WTC11 (cell line): Measurements from ENCODE around the gene NPAS3. TPM values are rescaled to one million over a fixed set of nuclear protein-coding genes. Genes with fewer than 3 reads are reported as not detected.

Experiments
- ATAC-seq: fragments of 200-7000 bp; cut with Tn5 transposase; 2 replicates; pipeline ENCODE4 v1.10.0; 2021; ENCODE audit warnings: mild to moderate bottlenecking, moderate library complexity
- CTCF ChIA-PET: fragments of 300-600 bp; sonication (Branson Sonifier 250); formaldehyde crosslinking; loops from one replicate; lab custom pipeline; 2021; ENCODE audit warnings: antibody characterized with exemption; lab: Charles Lee
- POLR2A ChIA-PET: fragments of 350-600 bp; sonication (Branson Sonifier 250); formaldehyde crosslinking; loops from one replicate; lab custom pipeline; 2021; ENCODE audit warnings: antibody characterized with exemption; lab: Charles Lee
- DNase-seq: peaks from one replicate; pipeline ENCODE4 v3.0.0; 2021; ENCODE audit warnings: low spot score
- H3K27ac Mint-ChIP-seq: 2 replicates; pipeline ENCODE4 v1.8.0; 2021; ENCODE audit warnings: mixed read lengths
- H3K27me3 Mint-ChIP-seq: 2 replicates; pipeline ENCODE4 v1.8.0; 2021; ENCODE audit warnings: low read depth, mild to moderate bottlenecking, moderate library complexity, mixed read lengths
- H3K36me3 Mint-ChIP-seq: 2 replicates; pipeline ENCODE4 v1.8.0; 2021; ENCODE audit warnings: mixed read lengths
- H3K4me1 Mint-ChIP-seq: 2 replicates; pipeline ENCODE4 v1.8.0; 2022; ENCODE audit warnings: mixed read lengths
- H3K4me3 Mint-ChIP-seq: 2 replicates; pipeline ENCODE4 v1.8.0; 2021; ENCODE audit warnings: mild to moderate bottlenecking, moderate library complexity, mixed read lengths
- H3K9me3 Mint-ChIP-seq: 2 replicates; pipeline ENCODE4 v1.8.0; 2021; ENCODE audit warnings: mixed read lengths
- ATF2 ChIP-seq: sonication (generic); formaldehyde crosslinking; IDR thresholded peaks from 2 replicates; pipeline ENCODE4 v1.8.1; 2022; ENCODE audit warnings: low read depth, missing genetic modification reagents, borderline replicate concordance
- CREM ChIP-seq: sonication (generic); formaldehyde crosslinking; IDR thresholded peaks from 2 replicates; pipeline ENCODE4 v1.8.1; 2022; ENCODE audit warnings: mild to moderate bottlenecking, missing genetic modification reagents, moderate library complexity
- EMX1 ChIP-seq: fragments of 250-450 bp; sonication (Bioruptor Pico); IDR thresholded peaks from 2 replicates; pipeline ENCODE4 v1.8.0; 2021; ENCODE audit warnings: mild to moderate bottlenecking
- ETV6 ChIP-seq: sonication (generic); formaldehyde crosslinking; IDR thresholded peaks from 2 replicates; pipeline ENCODE4 v1.8.1; 2022; ENCODE audit warnings: mild to moderate bottlenecking, missing genetic modification reagents
- HMGA2 ChIP-seq: fragments of 250-450 bp; sonication (Bioruptor Pico); IDR thresholded peaks from 2 replicates; pipeline ENCODE4 v1.4.0; 2021; ENCODE audit warnings: mild to moderate bottlenecking, moderate library complexity
- MAX ChIP-seq: sonication (generic); formaldehyde crosslinking; IDR thresholded peaks from 2 replicates; pipeline ENCODE4 v1.8.0; 2022; ENCODE audit warnings: mild to moderate bottlenecking, missing genetic modification reagents
- NFYB ChIP-seq: sonication (generic); formaldehyde crosslinking; conservative IDR thresholded peaks from 2 replicates; pipeline ENCODE4 v1.8.0; 2022; ENCODE audit warnings: low read depth, missing genetic modification reagents
- NR1H2 ChIP-seq: sonication (generic); formaldehyde crosslinking; IDR thresholded peaks from 2 replicates; pipeline ENCODE4 v1.9.0; 2021; ENCODE audit warnings: mild to moderate bottlenecking, moderate library complexity, missing genetic modification reagents
- NR2C2 ChIP-seq: sonication (generic); formaldehyde crosslinking; IDR thresholded peaks from 2 replicates; pipeline ENCODE4 v1.8.0; 2022; ENCODE audit warnings: mild to moderate bottlenecking, missing genetic modification reagents
- OVOL2 ChIP-seq: fragments of 250-450 bp; sonication (Bioruptor Pico); IDR thresholded peaks from 2 replicates; pipeline ENCODE4 v1.9.0; 2021; ENCODE audit warnings: mild to moderate bottlenecking, borderline replicate concordance
- SMAD4 ChIP-seq: sonication (generic); formaldehyde crosslinking; IDR thresholded peaks from 2 replicates; pipeline ENCODE4 v1.8.0; 2022; ENCODE audit warnings: mild to moderate bottlenecking, missing genetic modification reagents
- TCF7 ChIP-seq: sonication (generic); formaldehyde crosslinking; IDR thresholded peaks from 2 replicates; pipeline ENCODE4 v1.8.0; 2022; ENCODE audit warnings: mild to moderate bottlenecking, low read depth, missing genetic modification reagents, moderate library complexity
- TEAD4 ChIP-seq: sonication (generic); formaldehyde crosslinking; IDR thresholded peaks from 2 replicates; pipeline ENCODE4 v1.8.0; 2022; ENCODE audit warnings: mild to moderate bottlenecking, missing genetic modification reagents
- USF1 ChIP-seq: sonication (generic); formaldehyde crosslinking; IDR thresholded peaks from 2 replicates; pipeline ENCODE4 v1.8.0; 2022; ENCODE audit warnings: mild to moderate bottlenecking, missing genetic modification reagents
- ZBTB21 ChIP-seq: sonication (generic); formaldehyde crosslinking; IDR thresholded peaks from 2 replicates; pipeline ENCODE4 v1.8.1; 2023; ENCODE audit warnings: mild to moderate bottlenecking, missing genetic modification reagents, borderline replicate concordance
- ZNF219 ChIP-seq: sonication (generic); formaldehyde crosslinking; IDR thresholded peaks from 2 replicates; pipeline ENCODE4 v1.8.0; 2023; ENCODE audit warnings: missing genetic modification reagents, mild to moderate bottlenecking, borderline replicate concordance
- ZNF396 ChIP-seq: fragments of 250-450 bp; sonication (Bioruptor Pico); IDR thresholded peaks from 2 replicates; pipeline ENCODE4 v1.8.0; 2021; ENCODE audit warnings: mild to moderate bottlenecking, moderate library complexity, borderline replicate concordance
- ZNF512 ChIP-seq: sonication (generic); formaldehyde crosslinking; IDR thresholded peaks from 2 replicates; pipeline ENCODE4 v1.8.1; 2022; ENCODE audit warnings: missing genetic modification reagents, borderline replicate concordance
- total RNA-seq: library from RNA; stranded (reverse); gene quantifications from 3 replicates; pipeline ENCODE4 v1.2.3, GENCODE V29; 2021
- TF ChIP-seq, protein P1 (sequence below): sonication (generic); formaldehyde crosslinking; IDR thresholded peaks from 2 replicates; pipeline ENCODE4 v1.8.1; 2023; ENCODE audit warnings: mild to moderate bottlenecking, missing genetic modification reagents
- TF ChIP-seq, protein P2 (sequence below): sonication (generic); formaldehyde crosslinking; IDR thresholded peaks from 2 replicates; pipeline ENCODE4 v1.8.0; 2022; ENCODE audit warnings: mild to moderate bottlenecking, missing genetic modification reagents
- TF ChIP-seq, protein P3 (sequence below): sonication (generic); formaldehyde crosslinking; IDR thresholded peaks from 2 replicates; pipeline ENCODE4 v1.8.0; 2023; ENCODE audit warnings: mild to moderate bottlenecking, missing genetic modification reagents
- TF ChIP-seq, protein P4 (sequence below): sonication (generic); formaldehyde crosslinking; IDR thresholded peaks from 2 replicates; pipeline ENCODE4 v1.8.0; 2022; ENCODE audit warnings: missing genetic modification reagents

Gene NPAS3
- total RNA-seq, 1 experiment from 2014 or later, result 3.2 TPM

- TF ChIP-seq ATF2, result no peak
- no peak for TF ChIP-seq TEAD4 (CRISPR knock-in tag)
- TF ChIP-seq ZNF219 (CRISPR knock-in tag), result no peak
- TF ChIP-seq NFYB (CRISPR knock-in tag), result no peak
These were observed 793.5 kb downstream of the NPAS3 start (continued) for GRCh38 chr14:33732175-33732574.

GRCh38 chr14:33733310-33733709 lies 794.6 kb downstream of the NPAS3 start:
- Mint-ChIP-seq H3K27ac (no peak overlapping the region), H3K36me3 (0 out of 2 replicates have a peak, but pooled peaks cover 4% of the 10 kb centered on the region), H3K4me1 (peaks cover 13% of the 10 kb centered on the region), H3K4me3 (no peak overlapping the region), H3K9me3 (peaks cover 7% of the 10 kb centered on the region), H3K27me3 (no peaks in the 10 kb centered on the region)
- no peak for ATAC-seq
- CTCF ChIA-PET, result no interaction called here
- TF ChIP-seq, protein P1, sequence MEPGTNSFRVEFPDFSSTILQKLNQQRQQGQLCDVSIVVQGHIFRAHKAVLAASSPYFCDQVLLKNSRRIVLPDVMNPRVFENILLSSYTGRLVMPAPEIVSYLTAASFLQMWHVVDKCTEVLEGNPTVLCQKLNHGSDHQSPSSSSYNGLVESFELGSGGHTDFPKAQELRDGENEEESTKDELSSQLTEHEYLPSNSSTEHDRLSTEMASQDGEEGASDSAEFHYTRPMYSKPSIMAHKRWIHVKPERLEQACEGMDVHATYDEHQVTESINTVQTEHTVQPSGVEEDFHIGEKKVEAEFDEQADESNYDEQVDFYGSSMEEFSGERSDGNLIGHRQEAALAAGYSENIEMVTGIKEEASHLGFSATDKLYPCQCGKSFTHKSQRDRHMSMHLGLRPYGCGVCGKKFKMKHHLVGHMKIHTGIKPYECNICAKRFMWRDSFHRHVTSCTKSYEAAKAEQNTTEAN (CRISPR knock-in tag), result no peak
- TF ChIP-seq NR2C2 (CRISPR knock-in tag) (no peak), ZNF512 (no peak), ZNF396 (CRISPR knock-in tag) (no peak), HMGA2 (CRISPR knock-in tag) (no peak), TCF7 (CRISPR knock-in tag) (no peak), ETV6 (no peak), MAX (CRISPR knock-in tag) (no peak), SMAD4 (CRISPR knock-in tag) (no peak), ZBTB21 (no peak), EMX1 (no peak), NR1H2 (CRISPR knock-in tag) (no peak), OVOL2 (CRISPR knock-in tag) (no peak), USF1 (no peak), CREM (no peak)
- TF ChIP-seq, protein P2, sequence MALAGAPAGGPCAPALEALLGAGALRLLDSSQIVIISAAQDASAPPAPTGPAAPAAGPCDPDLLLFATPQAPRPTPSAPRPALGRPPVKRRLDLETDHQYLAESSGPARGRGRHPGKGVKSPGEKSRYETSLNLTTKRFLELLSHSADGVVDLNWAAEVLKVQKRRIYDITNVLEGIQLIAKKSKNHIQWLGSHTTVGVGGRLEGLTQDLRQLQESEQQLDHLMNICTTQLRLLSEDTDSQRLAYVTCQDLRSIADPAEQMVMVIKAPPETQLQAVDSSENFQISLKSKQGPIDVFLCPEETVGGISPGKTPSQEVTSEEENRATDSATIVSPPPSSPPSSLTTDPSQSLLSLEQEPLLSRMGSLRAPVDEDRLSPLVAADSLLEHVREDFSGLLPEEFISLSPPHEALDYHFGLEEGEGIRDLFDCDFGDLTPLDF (CRISPR knock-in tag), result no peak
- TF ChIP-seq, protein P3, sequence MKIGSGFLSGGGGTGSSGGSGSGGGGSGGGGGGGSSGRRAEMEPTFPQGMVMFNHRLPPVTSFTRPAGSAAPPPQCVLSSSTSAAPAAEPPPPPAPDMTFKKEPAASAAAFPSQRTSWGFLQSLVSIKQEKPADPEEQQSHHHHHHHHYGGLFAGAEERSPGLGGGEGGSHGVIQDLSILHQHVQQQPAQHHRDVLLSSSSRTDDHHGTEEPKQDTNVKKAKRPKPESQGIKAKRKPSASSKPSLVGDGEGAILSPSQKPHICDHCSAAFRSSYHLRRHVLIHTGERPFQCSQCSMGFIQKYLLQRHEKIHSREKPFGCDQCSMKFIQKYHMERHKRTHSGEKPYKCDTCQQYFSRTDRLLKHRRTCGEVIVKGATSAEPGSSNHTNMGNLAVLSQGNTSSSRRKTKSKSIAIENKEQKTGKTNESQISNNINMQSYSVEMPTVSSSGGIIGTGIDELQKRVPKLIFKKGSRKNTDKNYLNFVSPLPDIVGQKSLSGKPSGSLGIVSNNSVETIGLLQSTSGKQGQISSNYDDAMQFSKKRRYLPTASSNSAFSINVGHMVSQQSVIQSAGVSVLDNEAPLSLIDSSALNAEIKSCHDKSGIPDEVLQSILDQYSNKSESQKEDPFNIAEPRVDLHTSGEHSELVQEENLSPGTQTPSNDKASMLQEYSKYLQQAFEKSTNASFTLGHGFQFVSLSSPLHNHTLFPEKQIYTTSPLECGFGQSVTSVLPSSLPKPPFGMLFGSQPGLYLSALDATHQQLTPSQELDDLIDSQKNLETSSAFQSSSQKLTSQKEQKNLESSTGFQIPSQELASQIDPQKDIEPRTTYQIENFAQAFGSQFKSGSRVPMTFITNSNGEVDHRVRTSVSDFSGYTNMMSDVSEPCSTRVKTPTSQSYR, result no peak
- TF ChIP-seq, protein P4, sequence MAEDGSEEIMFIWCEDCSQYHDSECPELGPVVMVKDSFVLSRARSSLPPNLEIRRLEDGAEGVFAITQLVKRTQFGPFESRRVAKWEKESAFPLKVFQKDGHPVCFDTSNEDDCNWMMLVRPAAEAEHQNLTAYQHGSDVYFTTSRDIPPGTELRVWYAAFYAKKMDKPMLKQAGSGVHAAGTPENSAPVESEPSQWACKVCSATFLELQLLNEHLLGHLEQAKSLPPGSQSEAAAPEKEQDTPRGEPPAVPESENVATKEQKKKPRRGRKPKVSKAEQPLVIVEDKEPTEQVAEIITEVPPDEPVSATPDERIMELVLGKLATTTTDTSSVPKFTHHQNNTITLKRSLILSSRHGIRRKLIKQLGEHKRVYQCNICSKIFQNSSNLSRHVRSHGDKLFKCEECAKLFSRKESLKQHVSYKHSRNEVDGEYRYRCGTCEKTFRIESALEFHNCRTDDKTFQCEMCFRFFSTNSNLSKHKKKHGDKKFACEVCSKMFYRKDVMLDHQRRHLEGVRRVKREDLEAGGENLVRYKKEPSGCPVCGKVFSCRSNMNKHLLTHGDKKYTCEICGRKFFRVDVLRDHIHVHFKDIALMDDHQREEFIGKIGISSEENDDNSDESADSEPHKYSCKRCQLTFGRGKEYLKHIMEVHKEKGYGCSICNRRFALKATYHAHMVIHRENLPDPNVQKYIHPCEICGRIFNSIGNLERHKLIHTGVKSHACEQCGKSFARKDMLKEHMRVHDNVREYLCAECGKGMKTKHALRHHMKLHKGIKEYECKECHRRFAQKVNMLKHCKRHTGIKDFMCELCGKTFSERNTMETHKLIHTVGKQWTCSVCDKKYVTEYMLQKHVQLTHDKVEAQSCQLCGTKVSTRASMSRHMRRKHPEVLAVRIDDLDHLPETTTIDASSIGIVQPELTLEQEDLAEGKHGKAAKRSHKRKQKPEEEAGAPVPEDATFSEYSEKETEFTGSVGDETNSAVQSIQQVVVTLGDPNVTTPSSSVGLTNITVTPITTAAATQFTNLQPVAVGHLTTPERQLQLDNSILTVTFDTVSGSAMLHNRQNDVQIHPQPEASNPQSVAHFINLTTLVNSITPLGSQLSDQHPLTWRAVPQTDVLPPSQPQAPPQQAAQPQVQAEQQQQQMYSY (CRISPR knock-in tag), result no peak
- DNase-seq, result no peak
- POLR2A ChIA-PET, result no interaction called here
